ENCODE data around the gene MOK. TPM values are rescaled to one million over a fixed set of nuclear protein-coding genes. Genes with fewer than 3 reads are reported as not detected.

The MOK gene
- total and polyA plus RNA-seq, 2 experiments from 2014 or later = 28.1 to 31.7 TPM

GRCh38 chr14:102215071-102215470, 89.9 kb downstream of the MOK start:
- Histone ChIP-seq H3K4me3 (no peak overlapping the region), H3K27ac (peak overlapping the region; percentile 59), H3K9me3 (ENCODE audit: low read depth) (no peaks in the 10 kb centered on the region), H3K36me3 (no peaks in the 10 kb centered on the region), H3K27me3 (no peaks in the 10 kb centered on the region), H3K4me1 (ENCODE audit: low read depth) (peaks cover 22% of the 10 kb centered on the region)
- DNase-seq (ENCODE audit: low read depth in 1 of 2, low spot score in 1 of 2) = peak in 1 of 2 donors; percentile 78
- TF ChIP-seq CTCF (IDR thresholded peaks at IDR 0.05; ENCODE audit: low read depth, low read length) = no peak

DNA sequence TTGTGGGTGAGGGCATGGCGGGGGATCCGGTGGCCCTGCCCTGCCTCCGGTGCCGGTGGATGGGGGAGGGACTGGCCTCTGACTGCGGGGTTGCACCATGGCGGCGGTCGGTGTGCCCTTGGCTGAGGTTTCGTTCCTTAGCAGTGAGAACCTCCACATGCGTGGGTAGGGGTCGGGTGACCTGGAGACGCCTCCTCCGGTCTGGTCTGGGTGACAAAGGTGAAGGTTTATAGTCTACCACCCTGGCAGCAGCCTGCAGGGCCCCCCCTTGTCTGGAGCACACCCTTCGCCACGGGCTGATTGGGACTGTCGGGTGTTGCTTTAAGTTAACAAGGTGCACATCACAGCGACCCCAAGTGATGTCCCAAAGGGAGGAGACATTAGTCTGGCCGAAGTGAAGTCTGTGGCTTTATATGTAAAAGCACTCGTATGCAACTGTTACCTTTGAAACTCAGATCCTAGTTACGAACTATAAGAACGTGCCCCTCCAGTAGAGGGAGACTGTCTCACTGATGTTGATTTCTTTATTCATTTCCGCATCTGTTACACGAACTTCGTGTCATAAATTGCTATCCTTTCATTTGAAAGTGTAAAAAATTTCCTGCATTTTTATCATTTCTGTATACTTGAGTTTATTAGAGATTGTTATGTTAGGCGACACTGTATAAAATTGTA, 90.8 kb downstream of the MOK start:
- Histone ChIP-seq H3K4me1 (ENCODE audit: low read depth) (peaks cover 22% of the 10 kb centered on the region), H3K27ac (no peak overlapping the region), H3K9me3 (ENCODE audit: low read depth) (no peaks in the 10 kb centered on the region), H3K4me3 (no peak overlapping the region), H3K27me3 (no peaks in the 10 kb centered on the region), H3K36me3 (no peaks in the 10 kb centered on the region)
- no peak for DNase-seq (ENCODE audit: low read depth in 1 of 2, low spot score in 1 of 2)
- TF ChIP-seq CTCF (IDR thresholded peaks at IDR 0.05; ENCODE audit: low read depth, low read length) = peak; percentile 24

DNA sequence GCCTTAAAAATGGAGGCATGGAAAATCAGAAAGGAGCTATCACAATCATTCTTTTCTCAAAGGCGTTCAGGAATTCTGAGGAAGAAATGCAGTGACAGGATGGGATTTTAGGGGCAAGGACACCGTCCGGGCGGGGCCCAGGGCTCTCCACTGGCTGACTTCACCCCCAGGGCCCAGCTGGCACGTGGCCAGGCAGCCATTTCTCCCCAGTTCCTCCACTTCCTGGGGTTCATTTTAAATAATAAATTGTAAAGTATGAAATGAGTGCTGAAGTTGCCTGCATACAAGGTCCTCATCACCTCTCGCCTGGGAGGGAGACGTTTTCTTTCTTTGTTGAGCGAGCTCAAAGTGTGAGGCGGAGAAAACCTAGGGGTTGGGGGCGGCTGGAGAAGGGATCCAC, 91.5 kb downstream of the MOK start:
- H3K27ac ChIP-seq = no peak overlapping the region
- H3K4me1 ChIP-seq (ENCODE audit: low read depth) = peaks cover 17% of the 10 kb centered on the region
- no peaks in the 10 kb centered on the region for H3K36me3 ChIP-seq
- no peak for DNase-seq (ENCODE audit: low read depth in 1 of 2, low spot score in 1 of 2)
- no peaks in the 10 kb centered on the region for H3K27me3 ChIP-seq
- no peak for TF ChIP-seq CTCF (IDR thresholded peaks at IDR 0.05; ENCODE audit: low read depth, low read length)
- no peak overlapping the region for H3K4me3 ChIP-seq
- H3K9me3 ChIP-seq (ENCODE audit: low read depth) = no peaks in the 10 kb centered on the region

GRCh38 chr14:102212845-102213244, 92.1 kb downstream of the MOK start:
- Histone ChIP-seq H3K27ac (peak overlapping the region; percentile 45), H3K36me3 (no peaks in the 10 kb centered on the region), H3K9me3 (ENCODE audit: low read depth) (no peaks in the 10 kb centered on the region), H3K4me3 (no peak overlapping the region), H3K27me3 (no peaks in the 10 kb centered on the region), H3K4me1 (ENCODE audit: low read depth) (peaks cover 16% of the 10 kb centered on the region)
- TF ChIP-seq CTCF (IDR thresholded peaks at IDR 0.05; ENCODE audit: low read depth, low read length) = no peak
- DNase-seq (ENCODE audit: low read depth in 1 of 2, low spot score in 1 of 2) = no peak

DNA sequence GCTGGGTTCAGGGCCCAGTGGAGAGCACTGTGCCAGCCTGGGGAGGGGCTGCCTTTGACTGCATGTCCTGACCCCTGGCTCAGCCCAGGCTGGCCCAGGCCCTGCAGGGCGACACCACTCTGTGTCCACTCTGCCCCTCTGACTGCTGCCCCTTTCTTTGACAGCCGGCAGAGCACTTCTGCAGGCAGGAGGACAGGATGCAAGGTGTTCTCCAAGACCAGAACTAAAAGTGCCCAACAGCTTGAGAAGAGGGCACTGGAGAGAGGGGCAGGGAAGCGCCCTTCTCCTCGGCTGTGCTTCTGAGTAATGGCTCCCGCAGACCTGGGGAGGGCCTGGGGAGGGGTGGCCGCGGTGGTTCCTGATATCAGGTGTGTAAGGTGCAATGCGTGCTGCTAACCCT, 92.6 kb downstream of the MOK start:
- H3K27ac ChIP-seq = peak overlapping the region; percentile 45
- H3K4me1 ChIP-seq (ENCODE audit: low read depth) = peaks cover 16% of the 10 kb centered on the region
- no peaks in the 10 kb centered on the region for H3K27me3 ChIP-seq
- no peak for TF ChIP-seq CTCF (IDR thresholded peaks at IDR 0.05; ENCODE audit: low read depth, low read length)
- H3K9me3 ChIP-seq (ENCODE audit: low read depth) = no peaks in the 10 kb centered on the region
- H3K4me3 ChIP-seq = no peak overlapping the region
- DNase-seq (ENCODE audit: low read depth in 1 of 2, low spot score in 1 of 2) = no peak
- no peaks in the 10 kb centered on the region for H3K36me3 ChIP-seq

Measured in cardiac muscle cell (in vitro differentiated cells and primary cell).